SK-N-SH (cell line): ENCODE results near the gene C17orf113. TPM values are rescaled to one million over a fixed set of nuclear protein-coding genes. Genes with fewer than 3 reads are reported as not detected.

Experiments
- CTCF ChIA-PET: fragments of 300-600, 350-600 bp; formaldehyde crosslinking; extraction: SDS; loops from one replicate; lab custom pipeline; 2021; lab: Yijun Ruan, JAX
- POLR2A ChIA-PET: fragments of 350-600 bp; sonication (Branson Sonifier 250); formaldehyde crosslinking; extraction: SDS; loops from one replicate; lab custom pipeline; 2020; ENCODE audit warnings: antibody characterized with exemption, inconsistent platforms; lab: Yijun Ruan, JAX
- DNase-seq: peaks from one replicate; pipeline ENCODE4 v3.0.0; 2012
- H2AFZ ChIP-seq: fragments of 200-600 bp; sonication (generic); 2 replicates; pipeline ENCODE4 v1.8.1; 2016; ENCODE audit warnings: antibody characterized with exemption, mild to moderate bottlenecking, low read depth
- H3F3A ChIP-seq: fragments of 200-600 bp; sonication (generic); replicated peaks from 2 replicates; pipeline ENCODE3; 2016; ENCODE audit warnings: antibody characterized with exemption, mild to moderate bottlenecking; ENCODE audit not compliant: insufficient read depth
- H3K27ac ChIP-seq, 2 experiments: fragments of 200-500 bp in 1 of 2; fragments of 200-600 bp in 1 of 2; sonication (Bioruptor generic) in 1 of 2; sonication (generic), shearing (Covaris generic) in 1 of 2; 2 replicates each; pipeline versions ENCODE4 v1.5.1 to v1.6.1; 2014 to 2016; ENCODE audit warnings: low read depth in 2 of 2, inconsistent platforms in 1 of 2, low read length in 1 of 2, mild to moderate bottlenecking in 1 of 2, mixed read lengths in 1 of 2
- H3K27me3 ChIP-seq: fragments of 200-600 bp; sonication (generic), shearing (Covaris generic); 2 replicates; pipeline ENCODE4 v1.6.1; 2016; ENCODE audit warnings: mixed run types; ENCODE audit not compliant: insufficient read depth
- H3K36me3 ChIP-seq, 2 experiments: fragments of 200-500 bp in 1 of 2; fragments of 200-600 bp in 1 of 2; sonication (Bioruptor generic) in 1 of 2; sonication (generic) in 1 of 2; replicated peaks in 1 of 2; 2 replicates each; pipeline versions ENCODE3 to v1.5.1; 2014 to 2016; ENCODE audit warnings: low read length in 1 of 2, mild to moderate bottlenecking in 1 of 2; ENCODE audit not compliant: insufficient read depth in 2 of 2, control insufficient read depth in 1 of 2
- H3K4me1 ChIP-seq, 2 experiments: fragments of 200-500 bp in 1 of 2; fragments of 200-600 bp in 1 of 2; sonication (Bioruptor generic) in 1 of 2; sonication (generic), shearing (Covaris generic) in 1 of 2; 2 replicates each; pipeline versions ENCODE4 v1.5.1 to v1.6.1; 2014 to 2016; ENCODE audit warnings: low read depth in 1 of 2, low read length in 1 of 2, mixed run types in 1 of 2; ENCODE audit not compliant: insufficient read depth in 2 of 2, control insufficient read depth in 1 of 2
- H3K4me2 ChIP-seq: fragments of 200-600 bp; sonication (generic), shearing (Covaris generic); 2 replicates; pipeline ENCODE4 v1.6.1; 2017; ENCODE audit warnings: mixed run types
- H3K4me3 ChIP-seq, 2 experiments: fragments of 200-500 bp in 1 of 2; fragments of 200-600 bp in 1 of 2; sonication (Bioruptor generic) in 1 of 2; sonication (generic), shearing (Covaris generic) in 1 of 2; 2 replicates each; pipeline versions ENCODE4 v1.5.1 to v1.8.1; 2014 to 2016; ENCODE audit warnings: low read depth in 2 of 2, inconsistent platforms in 1 of 2, low read length in 1 of 2, mild to moderate bottlenecking in 1 of 2, mixed read lengths in 1 of 2, moderate library complexity in 1 of 2
- H3K79me2 ChIP-seq: fragments of 200-600 bp; sonication (generic); 2 replicates; pipeline ENCODE4 v1.8.1; 2017; ENCODE audit warnings: mild to moderate bottlenecking; ENCODE audit not compliant: insufficient read depth
- H3K9ac ChIP-seq: fragments of 200-600 bp; sonication (generic); 2 replicates; pipeline ENCODE4 v1.6.1; 2017; ENCODE audit warnings: mixed run types
- H3K9me2 ChIP-seq: fragments of 200-600 bp; sonication (generic); 2 replicates; pipeline ENCODE4 v1.6.1; 2017; ENCODE audit warnings: mixed run types
- H3K9me3 ChIP-seq: fragments of 200-600 bp; sonication (generic); 2 replicates; pipeline ENCODE4 v1.6.1; 2017; ENCODE audit warnings: mixed run types, mild to moderate bottlenecking, moderate library complexity
- H4K20me1 ChIP-seq: fragments of 200-600 bp; sonication (generic); 2 replicates; pipeline ENCODE4 v1.6.1; 2017; ENCODE audit warnings: mild to moderate bottlenecking, mixed run types; ENCODE audit not compliant: insufficient read depth
- CTCF ChIP-seq: fragments of 200-600 bp; sonication (generic); IDR thresholded peaks from 2 replicates; pipeline ENCODE4 v1.6.1; 2017; ENCODE audit warnings: antibody characterized with exemption, mild to moderate bottlenecking, moderate library complexity
- ELF1 ChIP-seq: IDR thresholded peaks from 2 replicates; pipeline ENCODE4 v1.4.0; 2012
- FOSL2 ChIP-seq: IDR thresholded peaks from 2 replicates; pipeline ENCODE4 v1.4.0; 2012; ENCODE audit warnings: low read depth, mild to moderate bottlenecking, moderate library complexity, borderline replicate concordance
- FOXM1 ChIP-seq: IDR thresholded peaks from 2 replicates; pipeline ENCODE4 v1.4.0; 2012; ENCODE audit warnings: low read depth, mild to moderate bottlenecking
- GABPA ChIP-seq: IDR thresholded peaks from 2 replicates; pipeline ENCODE4 v1.4.0; 2012; ENCODE audit warnings: low read depth, mild to moderate bottlenecking
- GATA2 ChIP-seq: sonication (generic); formaldehyde crosslinking; IDR thresholded peaks from 2 replicates; pipeline ENCODE4 v1.5.0; 2020; ENCODE audit warnings: mild to moderate bottlenecking, missing genetic modification reagents
- MEF2A ChIP-seq: IDR thresholded peaks from 2 replicates; pipeline ENCODE4 v1.4.0; 2012; ENCODE audit warnings: low read depth, borderline replicate concordance
- MXI1 ChIP-seq: IDR thresholded peaks from 2 replicates; pipeline ENCODE4 v1.6.1; 2012; ENCODE audit warnings: mild to moderate bottlenecking, low read depth, low read length, improper control_type of control experiment
- RAD21 ChIP-seq: IDR thresholded peaks from 2 replicates; pipeline ENCODE4 v1.6.1; 2012; ENCODE audit warnings: mild to moderate bottlenecking, low read length
- RCOR1 ChIP-seq: fragments of 150-350 bp; IDR thresholded peaks from 2 replicates; pipeline ENCODE4 v1.6.1; 2017; ENCODE audit warnings: antibody characterized with exemption, low read length
- RFX5 ChIP-seq: IDR thresholded peaks from 2 replicates; pipeline ENCODE4 v1.6.1; 2012; ENCODE audit warnings: mild to moderate bottlenecking, improper control_type of control experiment, low read length
- SMC3 ChIP-seq: IDR thresholded peaks from 2 replicates; pipeline ENCODE4 v1.6.1; 2012; ENCODE audit warnings: low read depth, low read length, improper control_type of control experiment
- TCF12 ChIP-seq: IDR thresholded peaks from 2 replicates; pipeline ENCODE4 v1.4.0; 2012
- WGBS: methylation state at CpG from one replicate; pipeline ENCODE4 v1.1.6; 2017; ENCODE audit warnings: low lambda C conversion rate; 5-methylcytosine and 5-hydroxymethylcytosine counted together
- polyA plus RNA-seq, 3 experiments: library from polyadenylated mRNA; depleted of rRNA; stranded (reverse); fragments of >200 nt; gene quantifications; 2 replicates each; pipeline ENCODE4 v1.2.3, GENCODE V29; 2012
- TF ChIP-seq, protein P1 (sequence below): IDR thresholded peaks from 2 replicates; pipeline ENCODE4 v1.6.1; 2012; ENCODE audit warnings: mild to moderate bottlenecking, low read depth, low read length, moderate library complexity
- TF ChIP-seq, protein P2 (sequence below): IDR thresholded peaks from 2 replicates; pipeline ENCODE4; 2012

Gene C17orf113
- polyA plus RNA-seq, 1 of the 3 experiments (the other 2 are of a cell fraction), result 0.44 TPM

DNA sequence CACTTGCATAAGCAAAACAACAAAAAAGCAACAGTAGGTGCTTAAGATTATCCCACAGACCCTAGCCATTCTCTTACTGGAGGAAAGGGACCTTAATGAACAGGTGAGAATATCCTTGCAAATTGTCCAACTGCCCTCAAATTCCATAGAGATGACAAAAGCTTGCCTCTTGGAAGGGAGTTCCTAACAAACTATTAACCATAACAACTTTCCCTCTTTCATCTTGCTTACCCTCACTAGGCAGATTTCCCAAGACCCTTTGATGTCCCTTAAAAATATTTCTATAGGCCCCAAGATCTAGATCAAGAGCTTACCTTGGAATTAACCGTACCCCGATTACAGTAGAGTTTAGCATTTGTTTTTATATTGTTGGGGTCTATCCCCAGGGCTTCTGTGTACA lies 62.0 kb downstream of the C17orf113 start:
- TF ChIP-seq MXI1 (no peak), MEF2A (no peak), GABPA (no peak), RCOR1 (no peak), SMC3 (no peak), TCF12 (no peak), CTCF (no peak), FOSL2 (no peak), FOXM1 (no peak), ELF1 (no peak), RAD21 (no peak), RFX5 (no peak), GATA2 (CRISPR knock-in tag) (no peak)
- TF ChIP-seq, protein P1, sequence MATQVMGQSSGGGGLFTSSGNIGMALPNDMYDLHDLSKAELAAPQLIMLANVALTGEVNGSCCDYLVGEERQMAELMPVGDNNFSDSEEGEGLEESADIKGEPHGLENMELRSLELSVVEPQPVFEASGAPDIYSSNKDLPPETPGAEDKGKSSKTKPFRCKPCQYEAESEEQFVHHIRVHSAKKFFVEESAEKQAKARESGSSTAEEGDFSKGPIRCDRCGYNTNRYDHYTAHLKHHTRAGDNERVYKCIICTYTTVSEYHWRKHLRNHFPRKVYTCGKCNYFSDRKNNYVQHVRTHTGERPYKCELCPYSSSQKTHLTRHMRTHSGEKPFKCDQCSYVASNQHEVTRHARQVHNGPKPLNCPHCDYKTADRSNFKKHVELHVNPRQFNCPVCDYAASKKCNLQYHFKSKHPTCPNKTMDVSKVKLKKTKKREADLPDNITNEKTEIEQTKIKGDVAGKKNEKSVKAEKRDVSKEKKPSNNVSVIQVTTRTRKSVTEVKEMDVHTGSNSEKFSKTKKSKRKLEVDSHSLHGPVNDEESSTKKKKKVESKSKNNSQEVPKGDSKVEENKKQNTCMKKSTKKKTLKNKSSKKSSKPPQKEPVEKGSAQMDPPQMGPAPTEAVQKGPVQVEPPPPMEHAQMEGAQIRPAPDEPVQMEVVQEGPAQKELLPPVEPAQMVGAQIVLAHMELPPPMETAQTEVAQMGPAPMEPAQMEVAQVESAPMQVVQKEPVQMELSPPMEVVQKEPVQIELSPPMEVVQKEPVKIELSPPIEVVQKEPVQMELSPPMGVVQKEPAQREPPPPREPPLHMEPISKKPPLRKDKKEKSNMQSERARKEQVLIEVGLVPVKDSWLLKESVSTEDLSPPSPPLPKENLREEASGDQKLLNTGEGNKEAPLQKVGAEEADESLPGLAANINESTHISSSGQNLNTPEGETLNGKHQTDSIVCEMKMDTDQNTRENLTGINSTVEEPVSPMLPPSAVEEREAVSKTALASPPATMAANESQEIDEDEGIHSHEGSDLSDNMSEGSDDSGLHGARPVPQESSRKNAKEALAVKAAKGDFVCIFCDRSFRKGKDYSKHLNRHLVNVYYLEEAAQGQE, result no peak
- TF ChIP-seq, protein P2, sequence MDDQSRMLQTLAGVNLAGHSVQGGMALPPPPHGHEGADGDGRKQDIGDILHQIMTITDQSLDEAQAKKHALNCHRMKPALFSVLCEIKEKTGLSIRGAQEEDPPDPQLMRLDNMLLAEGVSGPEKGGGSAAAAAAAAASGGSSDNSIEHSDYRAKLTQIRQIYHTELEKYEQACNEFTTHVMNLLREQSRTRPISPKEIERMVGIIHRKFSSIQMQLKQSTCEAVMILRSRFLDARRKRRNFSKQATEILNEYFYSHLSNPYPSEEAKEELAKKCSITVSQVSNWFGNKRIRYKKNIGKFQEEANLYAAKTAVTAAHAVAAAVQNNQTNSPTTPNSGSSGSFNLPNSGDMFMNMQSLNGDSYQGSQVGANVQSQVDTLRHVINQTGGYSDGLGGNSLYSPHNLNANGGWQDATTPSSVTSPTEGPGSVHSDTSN, result no peak
- CTCF ChIA-PET, result interaction anchor here (1.2 to 2.0 kb wide), 2 partner anchors 14 to 194 kb away, joined by 3 to 5 read pairs; no protein-coding TSS in a partner anchor

More for the DNA sequence above, 62.0 kb downstream of the C17orf113 start:
- POLR2A ChIA-PET, result no interaction called here
- peaks cover 79 to 86% of the 10 kb centered on the region in 2 experiments for H3K36me3 ChIP-seq
- peaks cover 6% of the 10 kb centered on the region for H3F3A ChIP-seq
- H3K9me3 ChIP-seq, result no peaks in the 10 kb centered on the region
- no peak for DNase-seq
- H4K20me1 ChIP-seq, result no peaks in the 10 kb centered on the region
- no peaks in the 10 kb centered on the region for H3K27me3 ChIP-seq
- no peak overlapping the region for H3K9ac ChIP-seq
- 94% methylated on average over 2 of the region's 2 CpGs for WGBS
- H3K4me1 ChIP-seq, result no peaks in the 10 kb centered on the region
- no peak overlapping the region for H3K4me3 ChIP-seq
- H3K4me2 ChIP-seq, result no peak overlapping the region
- H3K27ac ChIP-seq, result no peak overlapping the region
- H3K9me2 ChIP-seq, result no peaks in the 10 kb centered on the region
- H3K79me2 ChIP-seq, result peaks cover 6% of the 10 kb centered on the region; the same call in 1 of the 2 replicates
- no peak overlapping the region for H2AFZ ChIP-seq

Other genes starting within 250 kb of the C17orf113 start
- 55.5 and 88.3 TPM in 2 replicates for gene P3H4, start 238.7 kb downstream of the C17orf113 start, polyA plus RNA-seq (2012; rRNA removed)
- gene FKBP10, start 237.6 kb downstream of the C17orf113 start, polyA plus RNA-seq (2012; rRNA removed), result 360 and 377 TPM in 2 replicates
- gene NT5C3B, start 214.4 kb downstream of the C17orf113 start, polyA plus RNA-seq (2012; rRNA removed), result 87.4 and 98.0 TPM in 2 replicates
- 0.02 and 0.03 TPM in 2 replicates for gene KLHL10, start 212.8 kb downstream of the C17orf113 start, polyA plus RNA-seq (2012; rRNA removed)
- gene KLHL11, start 185.2 kb downstream of the C17orf113 start, polyA plus RNA-seq (2012; rRNA removed), result 2.6 and 3.0 TPM in 2 replicates
- gene ACLY, start 131.7 kb downstream of the C17orf113 start, polyA plus RNA-seq (2012; rRNA removed), result 161 and 163 TPM in 2 replicates
- 1.1 and 1.6 TPM in 2 replicates for gene ODAD4, start 120.0 kb downstream of the C17orf113 start, polyA plus RNA-seq (2012; rRNA removed)
- 44.8 and 54.8 TPM in 2 replicates for gene CNP, start 83.8 kb downstream of the C17orf113 start, polyA plus RNA-seq (2012; rRNA removed)
- gene DNAJC7, start 33.2 kb downstream of the C17orf113 start, polyA plus RNA-seq (2012; rRNA removed), result 38.8 and 48.5 TPM in 2 replicates
- gene NKIRAS2, start 30.5 kb downstream of the C17orf113 start, polyA plus RNA-seq (2012; rRNA removed), result 89.8 and 91.8 TPM in 2 replicates
- gene ZNF385C, start 47.9 kb upstream of the C17orf113 start, polyA plus RNA-seq (2012; rRNA removed), result 0.05 and 0.13 TPM in 2 replicates
- 1.2 and 1.6 TPM in 2 replicates for gene DHX58, start 62.1 kb upstream of the C17orf113 start, polyA plus RNA-seq (2012; rRNA removed)
- gene KAT2A, start 70.8 kb upstream of the C17orf113 start, polyA plus RNA-seq (2012; rRNA removed), result 45.1 and 58.6 TPM in 2 replicates
- 0.03 and 0.05 TPM in 2 replicates for gene HSPB9, start 72.2 kb upstream of the C17orf113 start, polyA plus RNA-seq (2012; rRNA removed)
- gene RAB5C, start 104.4 kb upstream of the C17orf113 start, polyA plus RNA-seq (2012; rRNA removed), result 257 and 285 TPM in 2 replicates
- 0.46 and 0.57 TPM in 2 replicates for gene KCNH4, start 130.5 kb upstream of the C17orf113 start, polyA plus RNA-seq (2012; rRNA removed)
- gene HCRT, start 134.9 kb upstream of the C17orf113 start, polyA plus RNA-seq (2012; rRNA removed), result not detected in 2 replicates
- 15.8 and 18.0 TPM in 2 replicates for gene GHDC, start 143.9 kb upstream of the C17orf113 start, polyA plus RNA-seq (2012; rRNA removed)
- gene STAT5B, start 225.8 kb upstream of the C17orf113 start, polyA plus RNA-seq (2012; rRNA removed), result 23.6 and 27.7 TPM in 2 replicates
- gene STAT5A, start 237.9 kb upstream of the C17orf113 start, polyA plus RNA-seq (2012; rRNA removed), result 1.4 and 2.3 TPM in 2 replicates